PC-9 (cell line): ENCODE results near the gene SLC66A2.

ENCODE experiments used
- CTCF ChIP-seq: fragments of 200-600 bp; sonication (generic); conservative IDR thresholded peaks from 2 replicates; pipeline ENCODE4 v1.6.1; 2017; ENCODE audit warnings: mixed run types, antibody characterized with exemption, mild to moderate bottlenecking, moderate library complexity
- EZH2 ChIP-seq: fragments of 200-600 bp; sonication (generic); IDR thresholded peaks from 2 replicates; pipeline ENCODE4 v1.8.0; 2017; ENCODE audit warnings: antibody characterized with exemption, low read depth

GRCh38 chr18:79906706-79907105 is 44.7 kb downstream of the SLC66A2 start:
- TF ChIP-seq CTCF (no peak), EZH2 (no peak)
